HG02938 (cell line): ENCODE data around the gene C19orf67.

Experiments
- ATAC-seq: cut with Tn5 transposase; IDR thresholded peaks from one replicate; pipeline ENCODE4 v1.9.1; 2021; ENCODE audit warnings: mild to moderate bottlenecking, moderate library complexity; ENCODE audit not compliant: unreplicated experiment

Gene C19orf67

GRCh38 chr19:14031719-14032480, 53.7 kb downstream of the C19orf67 start, which contains the start of gene IL27RA:
Gene IL27RA (plus strand): TSS chr19:14031762. CDS start chr19:14031873, 111 bp downstream.
- peak; percentile 62 for ATAC-seq
